Measurements from ENCODE around the gene ARMC3.
"Not testable (repeated sequence)": the region's sequence is repeated elsewhere in the genome, so short reads cannot be mapped to it uniquely, and the experiment has no call there.

Gene ARMC3

GRCh38 chr10:22899307-22899706 is 28.5 kb upstream of the ARMC3 start:
- DNase-seq (ENCODE audit: low read depth, low spot score) = no peak
- CTCF ChIA-PET = no interaction called here
- no peak overlapping the region for H3K4me3 ChIP-seq (ENCODE audit: low read depth, low read length)
- no peak for TF ChIP-seq CTCF (IDR thresholded peaks at IDR 0.05; ENCODE audit: insufficient read depth, low read length, missing control alignments)
- POLR2A ChIA-PET = no interaction called here

GRCh38 chr10:22899775-22900174 is 28.1 kb upstream of the ARMC3 start:
- ChIA-PET CTCF (no interaction called here), POLR2A (no interaction called here)
- no peak for DNase-seq (ENCODE audit: low read depth, low spot score)
- no peak for TF ChIP-seq CTCF (IDR thresholded peaks at IDR 0.05; ENCODE audit: insufficient read depth, low read length, missing control alignments)
- no peak overlapping the region for H3K4me3 ChIP-seq (ENCODE audit: low read depth, low read length)

DNA sequence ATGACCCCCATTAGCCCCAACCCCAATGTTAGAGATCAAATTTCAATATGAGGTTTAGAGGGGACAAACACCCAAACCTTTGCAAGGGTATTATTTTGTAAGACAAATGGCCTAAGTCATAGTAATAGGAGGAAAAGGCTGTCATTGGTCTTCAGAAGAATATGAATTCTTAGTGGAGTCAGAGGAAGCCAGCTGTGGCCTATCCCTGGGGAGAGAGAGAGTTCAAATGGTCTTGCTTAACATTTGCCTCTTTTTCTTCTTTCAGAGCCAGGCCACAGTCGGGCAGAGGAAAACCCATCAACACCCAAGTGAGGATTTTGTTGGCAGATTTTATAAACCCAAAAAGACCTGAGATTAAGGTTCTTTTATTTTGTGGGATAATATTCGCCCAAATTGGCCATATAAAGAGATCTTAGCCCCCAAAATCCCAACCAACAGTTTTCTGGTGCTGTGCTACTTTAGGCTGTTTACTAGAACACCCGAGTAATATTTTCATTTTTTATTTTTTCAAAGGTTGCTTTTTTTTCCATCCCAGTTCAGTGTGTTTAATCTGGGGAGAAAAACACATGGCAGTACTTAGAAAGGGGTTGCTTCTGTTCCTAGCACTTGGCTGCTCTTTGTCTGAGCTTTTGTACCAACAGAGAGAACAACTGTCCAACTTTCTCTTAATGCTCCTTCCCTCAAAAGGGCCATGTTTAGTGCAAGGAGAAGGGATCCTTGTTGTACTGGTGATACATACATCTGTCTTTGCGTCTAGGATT is 26.8 kb upstream of the ARMC3 start:
- TF ChIP-seq CTCF (IDR thresholded peaks at IDR 0.05; ENCODE audit: insufficient read depth, low read length, missing control alignments) = no peak
- POLR2A ChIA-PET = no interaction called here

GRCh38 chr10:22902147-22902546 is 25.7 kb upstream of the ARMC3 start:
- DNase-seq (ENCODE audit: low read depth, low spot score); CTCF ChIA-PET; POLR2A ChIA-PET; H3K4me3 ChIP-seq (ENCODE audit: low read depth, low read length): not testable (repeated sequence)

More for the DNA sequence above, 26.8 kb upstream of the ARMC3 start:
- DNase-seq (ENCODE audit: low read depth, low spot score) = no peak
- CTCF ChIA-PET = no interaction called here
- H3K4me3 ChIP-seq (ENCODE audit: low read depth, low read length) = no peak overlapping the region

- DNase-seq (ENCODE audit: low read depth, low spot score) = no peak
- ChIA-PET CTCF (no interaction called here), POLR2A (no interaction called here)
- H3K4me3 ChIP-seq (ENCODE audit: low read depth, low read length) = no peak overlapping the region
- no peak for TF ChIP-seq CTCF (IDR thresholded peaks at IDR 0.05; ENCODE audit: insufficient read depth, low read length, missing control alignments)
Observed at GRCh38 chr10:22903694-22904093, 24.2 kb upstream of the ARMC3 start.

DNA sequence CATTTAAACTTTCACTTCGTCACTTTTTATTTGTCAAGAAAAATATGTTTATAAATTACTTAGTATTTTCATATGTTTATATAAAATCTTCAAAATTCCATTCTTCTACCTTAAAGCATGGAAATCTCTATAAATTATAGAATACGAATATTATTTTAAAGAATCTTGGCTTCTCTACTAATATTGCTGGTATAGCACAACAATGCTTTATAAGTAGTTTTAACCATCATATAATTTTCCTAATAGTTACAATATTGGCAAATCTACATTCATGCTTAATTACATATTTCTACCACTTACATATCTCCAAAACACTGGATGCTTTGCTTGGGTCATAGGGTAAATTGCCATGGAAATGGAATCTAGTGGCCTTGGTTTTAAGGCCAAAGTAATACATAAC is 21.1 kb upstream of the ARMC3 start:
- POLR2A ChIA-PET = no interaction called here
- no peak for TF ChIP-seq CTCF (IDR thresholded peaks at IDR 0.05; ENCODE audit: insufficient read depth, low read length, missing control alignments)
- CTCF ChIA-PET = no interaction called here
- H3K4me3 ChIP-seq (ENCODE audit: low read depth, low read length) = no peak overlapping the region
- no peak for DNase-seq (ENCODE audit: low read depth, low spot score)

- CTCF ChIA-PET = no interaction called here
- no peak overlapping the region for H3K4me3 ChIP-seq (ENCODE audit: low read depth, low read length)
- TF ChIP-seq CTCF (IDR thresholded peaks at IDR 0.05; ENCODE audit: insufficient read depth, low read length, missing control alignments) = no peak
- POLR2A ChIA-PET = no interaction called here
- DNase-seq (ENCODE audit: low read depth, low spot score) = no peak
Observed at GRCh38 chr10:22908837-22909236, 19.0 kb upstream of the ARMC3 start.

GRCh38 chr10:22909673-22910072 is 18.2 kb upstream of the ARMC3 start:
- CTCF ChIA-PET; DNase-seq (ENCODE audit: low read depth, low spot score); H3K4me3 ChIP-seq (ENCODE audit: low read depth, low read length); POLR2A ChIA-PET: not testable (repeated sequence)
